Measurements from ENCODE around the gene SCUBE2.
"Not testable (repeated sequence)": the region's sequence is repeated elsewhere in the genome, so short reads cannot be mapped to it uniquely, and the experiment has no call there.

Gene SCUBE2

DNA sequence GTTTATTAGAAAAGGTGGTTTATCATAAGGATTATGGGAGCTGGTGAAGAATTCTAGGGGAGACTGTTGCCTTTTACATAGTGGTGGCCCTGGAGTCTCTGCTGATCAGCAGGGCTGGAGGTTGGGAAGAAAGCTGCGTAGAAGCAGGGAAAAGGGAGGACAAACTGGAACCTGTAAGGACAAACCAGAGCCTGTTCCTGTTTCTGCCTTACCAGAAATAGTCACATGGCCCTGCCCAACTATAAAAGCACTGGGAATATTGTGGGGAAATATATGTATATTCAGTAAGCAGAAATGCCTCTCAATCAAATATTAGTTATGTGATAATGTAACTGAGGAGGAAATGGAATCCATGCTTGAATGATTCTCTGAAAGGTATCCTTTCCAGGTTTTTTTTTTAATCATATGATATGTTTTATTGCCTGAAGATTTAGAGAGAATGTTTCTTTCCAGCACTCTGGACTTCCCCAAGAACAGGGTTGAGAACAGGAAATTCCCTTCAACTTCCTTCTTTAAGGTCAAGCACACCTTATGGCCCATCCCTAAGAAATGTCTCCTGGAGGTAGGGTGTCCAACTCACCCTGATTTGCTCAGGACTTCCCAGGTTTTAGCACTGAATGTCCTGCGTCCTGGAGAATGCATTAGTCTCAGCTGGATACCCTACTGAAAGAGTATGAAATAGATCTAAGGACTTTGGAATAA lies 33.9 kb upstream of the SCUBE2 start:
- DNase-seq (ENCODE audit: low read depth in 1 of 2, low spot score in 1 of 2), result no peak
- in situ Hi-C loops (cut with HindIII; ENCODE audit: low pct_unique_long_range_greater_than_20kb, low sequenced_read_pairs), result no loop called here
- TF ChIP-seq JUND (IDR thresholded peaks at IDR 0.05; ENCODE audit: low read depth), result no peak

DNA sequence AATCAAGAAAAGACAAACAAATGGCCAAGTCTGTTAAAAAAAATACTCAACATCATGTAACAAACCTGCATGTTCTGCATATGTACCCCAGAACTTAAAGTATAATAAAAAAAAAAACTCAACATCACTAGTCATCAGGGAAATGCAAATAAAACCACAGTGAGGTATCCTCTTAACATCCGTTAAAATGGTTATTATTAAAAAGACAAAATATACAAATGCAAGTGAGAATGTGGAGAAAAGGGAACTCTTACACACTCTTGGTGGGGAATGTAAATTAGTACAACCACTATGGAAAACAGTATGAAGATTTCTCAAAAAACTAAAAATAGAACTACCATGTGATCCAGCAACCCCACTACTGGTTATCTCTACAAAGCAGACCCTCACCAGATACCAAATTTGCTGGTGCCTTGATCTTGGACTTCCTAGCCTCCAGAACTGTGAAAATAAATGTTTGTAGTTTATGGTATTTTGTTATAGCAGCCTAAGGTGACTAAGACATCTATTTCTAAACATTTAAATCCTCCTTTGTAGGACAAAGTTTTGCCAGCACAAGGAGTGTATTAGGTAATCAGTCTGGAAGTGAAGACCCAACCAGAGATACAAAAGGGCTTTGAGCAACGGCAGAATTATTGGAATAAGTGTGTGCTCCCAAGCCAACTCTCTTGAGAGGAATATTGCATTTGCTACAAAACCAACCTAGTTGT lies 32.4 kb upstream of the SCUBE2 start:
- in situ Hi-C loops (cut with HindIII; ENCODE audit: low pct_unique_long_range_greater_than_20kb, low sequenced_read_pairs), result no loop called here
- DNase-seq (ENCODE audit: low read depth in 1 of 2, low spot score in 1 of 2), result no peak
- TF ChIP-seq JUND (IDR thresholded peaks at IDR 0.05; ENCODE audit: low read depth), result no peak

DNA sequence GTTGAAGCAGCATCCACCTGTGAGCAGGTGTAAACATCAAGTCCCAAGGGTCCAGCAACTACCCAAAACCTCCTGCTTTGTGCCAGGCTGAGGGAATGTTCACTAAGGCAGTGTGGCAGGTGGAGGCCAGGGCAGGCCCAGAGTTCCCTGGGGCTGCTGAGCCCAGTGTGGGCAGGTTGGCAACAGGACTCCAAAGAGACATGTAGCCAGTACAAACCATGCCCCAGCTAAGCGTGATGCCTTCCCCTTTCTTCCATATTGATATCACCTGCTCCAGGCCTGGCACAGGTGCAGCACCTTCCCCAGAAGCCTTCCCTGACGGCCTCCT lies 30.0 kb upstream of the SCUBE2 start:
- TF ChIP-seq JUND (IDR thresholded peaks at IDR 0.05; ENCODE audit: low read depth), result no peak
- in situ Hi-C loops (cut with HindIII; ENCODE audit: low pct_unique_long_range_greater_than_20kb, low sequenced_read_pairs), result no loop called here
- no peak for DNase-seq (ENCODE audit: low read depth in 1 of 2, low spot score in 1 of 2)

DNA sequence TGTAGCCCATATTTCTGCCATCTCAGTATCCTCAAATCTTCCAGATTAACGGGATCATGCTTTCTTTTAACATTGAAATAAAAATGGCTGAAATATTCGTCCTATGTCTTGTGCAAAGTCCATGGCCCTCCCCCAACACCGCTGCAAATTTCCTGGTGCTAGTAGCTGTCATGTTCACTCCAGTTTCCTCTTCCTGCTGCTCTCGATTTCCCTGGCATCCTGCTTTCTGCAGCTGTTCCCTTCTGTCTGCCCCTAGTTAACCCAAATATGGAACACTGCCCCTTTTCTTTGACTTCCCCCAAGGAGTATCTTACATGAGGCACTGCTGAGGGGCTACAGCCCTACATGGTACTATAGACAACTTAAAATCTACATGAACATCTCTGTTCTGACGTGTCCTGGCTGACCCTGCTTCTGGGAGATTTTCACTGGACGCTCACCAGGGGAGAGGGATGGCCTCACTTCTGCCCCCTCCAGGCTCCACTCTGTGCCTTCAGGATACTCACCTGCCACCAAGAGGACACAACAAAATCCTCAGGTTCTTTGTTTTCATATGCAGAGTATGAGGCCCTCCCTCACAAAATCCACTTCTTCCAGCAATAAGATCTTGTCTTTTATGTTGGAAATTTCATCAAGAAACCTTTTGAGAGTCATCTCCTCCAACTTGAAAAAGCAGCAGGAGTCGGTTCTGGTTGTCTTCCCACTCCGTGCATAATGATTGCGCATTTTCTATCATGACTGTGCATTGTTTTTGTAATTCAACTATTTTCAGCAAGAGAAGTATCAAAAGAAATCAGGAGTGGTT lies 29.5 kb upstream of the SCUBE2 start:
- in situ Hi-C loops (cut with HindIII; ENCODE audit: low pct_unique_long_range_greater_than_20kb, low sequenced_read_pairs), result no loop called here
- no peak for DNase-seq (ENCODE audit: low read depth in 1 of 2, low spot score in 1 of 2)

DNA sequence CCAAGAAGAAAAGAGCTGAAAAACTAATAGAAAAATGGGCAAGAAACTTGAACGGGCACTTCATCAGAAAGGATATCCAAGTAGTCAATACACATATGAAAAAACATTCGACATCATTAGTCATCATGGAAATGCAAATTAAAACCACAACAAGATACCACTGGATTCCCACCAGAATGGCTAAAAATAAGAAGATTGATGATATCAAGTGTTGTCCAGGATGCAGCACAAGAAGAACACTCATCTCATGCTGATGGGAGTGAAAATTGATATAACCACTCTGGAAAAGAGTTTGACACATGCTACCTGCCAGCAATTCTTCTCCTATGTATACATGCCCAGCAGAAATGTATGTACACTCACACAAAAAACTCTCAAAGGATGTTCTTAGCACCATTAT lies 26.9 kb upstream of the SCUBE2 start:
- no peak for DNase-seq (ENCODE audit: low read depth in 1 of 2, low spot score in 1 of 2)
- in situ Hi-C loops (cut with HindIII; ENCODE audit: low pct_unique_long_range_greater_than_20kb, low sequenced_read_pairs), result no loop called here
- TF ChIP-seq JUND (IDR thresholded peaks at IDR 0.05; ENCODE audit: low read depth), result no peak

More for the DNA sequence above, 29.5 kb upstream of the SCUBE2 start:
- no peak for TF ChIP-seq JUND (IDR thresholded peaks at IDR 0.05; ENCODE audit: low read depth)

DNA sequence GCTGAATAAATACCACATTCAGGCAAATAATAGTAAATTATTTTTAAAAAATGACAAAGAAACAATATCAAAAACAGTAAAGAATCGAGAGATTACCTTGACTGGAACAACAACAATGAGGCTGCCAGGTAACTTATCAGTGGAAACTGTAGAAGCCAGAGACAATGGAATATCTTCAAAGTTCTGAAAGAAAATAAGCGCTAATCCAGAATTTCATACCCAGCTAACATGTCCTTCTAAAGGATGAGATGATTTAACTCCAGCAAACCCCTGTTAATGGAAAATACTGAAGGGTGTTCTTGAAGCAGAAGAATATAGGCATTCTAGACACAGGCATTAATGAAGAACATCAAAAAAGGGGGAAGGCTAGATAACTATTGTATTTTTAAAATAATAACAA lies 20.7 kb upstream of the SCUBE2 start:
- in situ Hi-C loops (cut with HindIII; ENCODE audit: low pct_unique_long_range_greater_than_20kb, low sequenced_read_pairs), result no loop called here
- no peak for TF ChIP-seq JUND (IDR thresholded peaks at IDR 0.05; ENCODE audit: low read depth)

DNA sequence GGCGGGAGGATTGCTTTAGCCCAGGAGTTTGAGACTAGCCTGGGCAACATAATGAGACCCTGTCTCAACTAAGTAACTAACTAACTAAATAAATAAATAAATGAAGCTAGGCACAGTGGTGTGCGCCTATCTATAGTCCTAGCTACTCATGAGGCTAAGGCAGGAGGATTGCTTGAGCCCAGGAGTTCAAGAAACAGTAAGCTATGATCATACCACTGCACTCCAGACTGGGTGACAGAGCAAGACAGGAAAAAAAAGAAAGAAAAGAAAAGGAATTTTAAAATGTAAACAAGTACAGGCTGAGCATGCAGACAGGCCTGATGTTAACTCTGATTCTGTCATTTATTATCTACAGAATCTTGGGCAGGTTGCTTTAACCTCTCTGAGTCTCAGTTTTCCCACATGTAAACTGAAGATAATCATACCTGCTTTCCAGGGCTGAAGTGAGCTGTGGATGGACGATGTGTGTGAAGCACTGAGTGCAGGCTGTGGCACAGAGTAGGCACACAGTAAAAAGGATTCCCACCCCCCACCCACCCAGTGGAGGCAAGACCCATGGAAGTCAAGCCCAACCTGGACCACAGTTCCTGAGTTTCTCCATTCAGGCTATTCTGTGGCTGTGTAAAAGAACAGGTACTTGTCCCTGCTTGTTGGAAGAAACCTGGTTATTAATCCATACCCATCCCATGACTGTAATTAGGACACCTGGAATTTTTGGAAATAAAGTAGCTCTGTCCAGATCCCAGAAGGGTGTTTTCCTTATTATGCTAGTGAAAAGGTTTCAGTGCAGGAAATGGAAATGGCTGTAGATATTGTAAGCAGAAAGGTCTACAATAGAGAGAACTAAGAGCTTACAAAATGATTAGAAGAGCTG lies 18.7 kb upstream of the SCUBE2 start:
- in situ Hi-C loops (cut with HindIII; ENCODE audit: low pct_unique_long_range_greater_than_20kb, low sequenced_read_pairs), result no loop called here
- DNase-seq (ENCODE audit: low read depth in 1 of 2, low spot score in 1 of 2), result peak in 1 of 2 experiments; percentile 83
- peak; percentile 79 for TF ChIP-seq JUND (IDR thresholded peaks at IDR 0.05; ENCODE audit: low read depth)

More for the DNA sequence above, 20.7 kb upstream of the SCUBE2 start:
- DNase-seq (ENCODE audit: low read depth in 1 of 2, low spot score in 1 of 2), result no peak

DNA sequence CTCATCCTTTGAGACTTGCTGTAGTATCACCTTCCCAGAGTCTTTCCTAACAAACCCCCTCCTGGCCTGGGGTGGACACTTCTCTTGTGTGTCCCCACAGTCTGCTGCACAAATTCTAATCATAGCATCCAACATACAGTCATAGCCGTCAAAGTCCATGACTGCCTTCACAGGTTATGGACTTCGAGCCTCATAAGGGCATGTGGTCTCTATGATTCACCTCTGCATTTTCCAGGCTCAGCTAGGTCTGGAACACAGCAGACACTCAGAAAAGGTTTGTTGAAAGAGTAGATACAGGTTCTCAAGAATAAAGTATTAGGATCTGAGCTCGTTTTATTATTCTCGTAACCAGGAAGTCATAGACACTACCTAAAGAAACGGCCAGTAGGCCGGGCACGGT lies 13.2 kb upstream of the SCUBE2 start:
- no peak for TF ChIP-seq JUND (IDR thresholded peaks at IDR 0.05; ENCODE audit: low read depth)
- in situ Hi-C loops (cut with HindIII; ENCODE audit: low pct_unique_long_range_greater_than_20kb, low sequenced_read_pairs), result no loop called here
- no peak for DNase-seq (ENCODE audit: low read depth in 1 of 2, low spot score in 1 of 2)

DNA sequence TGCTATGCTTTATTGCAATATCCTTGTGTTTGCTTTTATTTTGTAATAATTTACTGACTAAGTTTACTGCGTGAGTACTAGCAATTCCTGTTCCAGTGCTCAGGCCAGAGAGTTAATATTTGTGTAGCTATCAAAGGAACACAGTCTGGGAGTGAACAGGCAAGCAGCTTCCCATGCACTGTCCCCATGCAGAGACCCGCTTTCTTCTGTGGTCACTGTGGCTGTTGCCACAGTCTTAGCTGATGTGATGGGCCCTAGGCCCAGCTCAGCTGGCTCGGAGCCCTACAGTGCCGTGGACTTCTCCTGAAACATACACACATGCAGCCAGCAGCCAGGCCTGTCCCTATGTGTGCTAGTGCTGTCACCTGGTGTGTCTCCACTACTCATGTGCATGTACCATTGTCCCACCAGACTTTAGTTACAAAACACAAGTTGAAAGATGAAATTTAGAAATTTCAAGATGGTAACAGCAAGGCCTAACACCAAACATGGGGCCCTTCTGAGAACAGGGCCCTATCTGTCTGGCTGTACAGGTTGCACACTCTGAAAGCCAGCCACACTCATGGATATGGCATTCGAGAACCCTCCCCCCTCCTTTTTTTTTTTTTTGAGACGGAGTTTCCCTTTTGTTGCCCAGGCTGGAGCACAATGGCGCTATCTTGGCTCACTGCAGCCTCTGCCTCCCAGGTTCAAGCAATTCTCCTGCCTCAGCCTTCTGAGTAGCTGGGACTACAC lies 12.3 kb upstream of the SCUBE2 start:
- TF ChIP-seq JUND (IDR thresholded peaks at IDR 0.05; ENCODE audit: low read depth), result no peak

DNA sequence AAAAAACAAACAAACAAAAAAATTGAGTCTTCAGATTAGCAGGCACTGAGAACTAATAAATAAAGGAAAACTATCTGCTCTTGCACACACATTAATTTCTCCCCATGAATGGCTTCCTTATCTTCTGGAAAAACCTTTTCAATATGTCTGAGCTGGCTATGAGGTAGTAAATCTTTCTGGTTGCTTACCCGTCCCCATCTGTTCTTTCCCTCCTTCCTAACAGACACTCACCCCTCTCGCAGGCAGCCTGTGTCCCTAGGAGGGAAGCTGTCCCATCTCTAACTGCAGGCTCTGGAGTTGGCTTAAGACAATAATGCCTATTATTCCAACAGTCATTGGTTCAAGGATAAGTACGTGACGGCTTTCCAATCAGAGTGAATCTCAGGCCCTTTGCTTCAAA lies 8.2 kb upstream of the SCUBE2 start:
- in situ Hi-C loops (cut with HindIII; ENCODE audit: low pct_unique_long_range_greater_than_20kb, low sequenced_read_pairs), result no loop called here
- no peak for DNase-seq (ENCODE audit: low read depth in 1 of 2, low spot score in 1 of 2)
- no peak for TF ChIP-seq JUND (IDR thresholded peaks at IDR 0.05; ENCODE audit: low read depth)

More for the DNA sequence above, 12.3 kb upstream of the SCUBE2 start:
- peak; percentile 11 to 88 for DNase-seq (ENCODE audit: low read depth in 1 of 2, low spot score in 1 of 2)
- in situ Hi-C loops (cut with HindIII; ENCODE audit: low pct_unique_long_range_greater_than_20kb, low sequenced_read_pairs), result no loop called here

DNA sequence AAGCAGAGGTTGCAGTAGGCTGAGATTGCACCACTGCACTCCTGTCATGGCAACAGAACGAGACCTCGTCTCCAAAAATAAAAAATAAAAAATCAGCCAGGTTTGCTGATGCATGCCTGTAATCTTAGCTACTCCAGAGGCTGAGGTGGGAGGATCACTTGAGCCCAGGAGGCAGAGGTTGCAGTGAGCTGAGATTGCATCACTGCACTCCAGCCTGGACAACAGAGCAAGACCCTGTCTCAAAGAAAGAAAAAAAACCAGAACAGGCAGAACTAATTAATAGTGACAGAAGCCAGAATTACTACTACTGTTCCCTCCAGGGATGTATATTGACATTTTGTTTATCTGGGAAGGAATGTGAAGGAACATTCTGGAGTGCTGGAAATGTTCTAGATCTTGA lies 7.1 kb upstream of the SCUBE2 start:
- DNase-seq (ENCODE audit: low read depth in 1 of 2, low spot score in 1 of 2), result peak in 1 of 2 experiments; percentile 46
- in situ Hi-C loops (cut with HindIII; ENCODE audit: low pct_unique_long_range_greater_than_20kb, low sequenced_read_pairs), result not testable (repeated sequence)

DNA sequence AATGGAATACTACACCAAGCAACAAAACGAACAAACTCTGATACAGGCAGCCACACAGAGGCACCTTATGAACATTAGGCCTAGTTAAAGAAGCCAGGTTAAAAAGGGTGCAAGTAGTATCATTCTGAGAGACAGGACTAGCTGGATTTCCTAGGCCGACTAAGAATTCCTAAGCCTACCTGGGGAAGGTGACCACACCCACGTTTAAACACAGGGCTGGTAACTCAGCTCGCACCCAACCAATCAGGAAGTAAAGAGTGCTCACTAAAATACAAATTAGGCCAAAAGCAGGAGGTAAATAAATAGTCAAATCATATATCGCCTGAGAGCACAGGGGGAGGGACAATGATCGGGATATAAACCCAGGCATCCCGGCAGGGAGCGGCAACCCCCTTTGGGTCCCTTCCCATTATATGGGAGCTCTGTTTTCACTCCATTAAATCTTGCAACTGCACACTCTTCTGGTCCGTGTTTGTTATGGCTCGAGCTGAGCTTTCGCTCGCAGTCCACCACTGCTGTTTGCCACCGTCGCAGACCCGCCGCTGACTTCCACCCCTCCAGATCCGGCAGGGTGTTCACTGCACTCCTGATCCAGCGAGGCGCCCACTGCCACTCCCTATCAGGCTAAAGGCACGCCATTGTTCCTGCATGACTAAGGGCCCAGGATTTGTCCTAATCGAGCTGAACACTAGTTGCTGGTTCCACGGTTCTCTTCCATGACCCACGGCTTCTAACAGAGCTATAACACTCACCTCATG lies 6.0 kb upstream of the SCUBE2 start:
- in situ Hi-C loops (cut with HindIII; ENCODE audit: low pct_unique_long_range_greater_than_20kb, low sequenced_read_pairs), result not testable (repeated sequence)
- DNase-seq (ENCODE audit: low read depth in 1 of 2, low spot score in 1 of 2), result peak in 1 of 2 experiments; percentile 56
